Activated naive CD4-positive, alpha-beta T cell treated with anti-CD3 and anti-CD28 coated beads for 36 hours (primary cell): ENCODE data around the gene PCID2. TPM values are rescaled to one million over a fixed set of nuclear protein-coding genes. Genes with fewer than 3 reads are reported as not detected.

Experiments
- CTCF ChIA-PET: fragments of 350-600 bp; sonication (Branson Sonifier 250); formaldehyde crosslinking; loops from one replicate; lab custom pipeline; 2021; ENCODE audit warnings: antibody characterized with exemption; lab: Charles Lee
- DNase-seq: peaks from one replicate; pipeline ENCODE4 v3.0.0-alpha.2; 2020
- H3K27ac Mint-ChIP-seq: one replicate; pipeline ENCODE4 v1.8.0; 2021; ENCODE audit warnings: mild to moderate bottlenecking, mixed read lengths
- H3K27me3 Mint-ChIP-seq: one replicate; pipeline ENCODE4 v1.8.0; 2021; ENCODE audit warnings: low read depth, mixed read lengths
- H3K36me3 Mint-ChIP-seq: one replicate; pipeline ENCODE4 v1.8.0; 2021; ENCODE audit warnings: low read depth, mixed read lengths
- H3K4me1 Mint-ChIP-seq: one replicate; pipeline ENCODE4 v1.8.0; 2021; ENCODE audit warnings: low read depth, mixed read lengths
- H3K4me3 Mint-ChIP-seq: one replicate; pipeline ENCODE4 v1.8.0; 2021; ENCODE audit warnings: mild to moderate bottlenecking, moderate library complexity, mixed read lengths
- H3K9me3 Mint-ChIP-seq: one replicate; pipeline ENCODE4 v1.8.0; 2021; ENCODE audit warnings: mixed read lengths
- intact Hi-C: fragments of 100-400 bp; cut with micrococcal nuclease; formaldehyde crosslinking; loops from one replicate; pipeline ENCODE4 v1.15.1; 2023
- total RNA-seq, 2 experiments: library from RNA; stranded (reverse); gene quantifications; one replicate each; pipeline ENCODE4 v1.2.3, GENCODE V29; 2021

PCID2 gene
- total RNA-seq, 2 experiments from 2014 or later: 63.5 to 67.1 TPM

- intact Hi-C loops: no loop called here
- CTCF ChIA-PET: no interaction called here
- no peak for DNase-seq
- Mint-ChIP-seq H3K27me3 (no peaks in the 10 kb centered on the region), H3K4me3 (no peak overlapping the region), H3K9me3 (no peaks in the 10 kb centered on the region), H3K36me3 (peaks cover 30% of the 10 kb centered on the region), H3K27ac (peak overlapping the region; percentile 16), H3K4me1 (no peaks in the 10 kb centered on the region)
These were observed 23.1 kb upstream of the PCID2 start for GRCh38 chr13:113231306-113232207.

GRCh38 chr13:113229791-113230190 is 21.3 kb upstream of the PCID2 start:
- no peak overlapping the region for H3K27ac Mint-ChIP-seq
- H3K4me1 Mint-ChIP-seq: no peaks in the 10 kb centered on the region
- CTCF ChIA-PET: no interaction called here
- intact Hi-C loops: no loop called here
- H3K4me3 Mint-ChIP-seq: no peak overlapping the region
- H3K27me3 Mint-ChIP-seq: no peaks in the 10 kb centered on the region
- no peaks in the 10 kb centered on the region for H3K9me3 Mint-ChIP-seq
- DNase-seq: no peak
- H3K36me3 Mint-ChIP-seq: peaks cover 28% of the 10 kb centered on the region

GRCh38 chr13:113229161-113229560 is 20.7 kb upstream of the PCID2 start:
- no peak for DNase-seq
- no peak overlapping the region for H3K27ac Mint-ChIP-seq
- intact Hi-C loops: no loop called here
- H3K4me3 Mint-ChIP-seq: no peak overlapping the region
- H3K4me1 Mint-ChIP-seq: no peaks in the 10 kb centered on the region
- no peaks in the 10 kb centered on the region for H3K27me3 Mint-ChIP-seq
- H3K36me3 Mint-ChIP-seq: peaks cover 26% of the 10 kb centered on the region
- no peaks in the 10 kb centered on the region for H3K9me3 Mint-ChIP-seq
- CTCF ChIA-PET: no interaction called here

- DNase-seq: no peak
- H3K36me3 Mint-ChIP-seq: peaks cover 31% of the 10 kb centered on the region
- intact Hi-C loops: no loop called here
- no peaks in the 10 kb centered on the region for H3K4me1 Mint-ChIP-seq
- no peak overlapping the region for H3K4me3 Mint-ChIP-seq
- CTCF ChIA-PET: interaction anchor here (0.6 kb wide), 1 partner anchor 155 kb away, joined by 4 read pairs; no protein-coding TSS in a partner anchor
- H3K27me3 Mint-ChIP-seq: no peaks in the 10 kb centered on the region
- no peak overlapping the region for H3K27ac Mint-ChIP-seq
- H3K9me3 Mint-ChIP-seq: no peaks in the 10 kb centered on the region
These were observed 18.5 kb upstream of the PCID2 start for GRCh38 chr13:113226873-113227450.

DNA sequence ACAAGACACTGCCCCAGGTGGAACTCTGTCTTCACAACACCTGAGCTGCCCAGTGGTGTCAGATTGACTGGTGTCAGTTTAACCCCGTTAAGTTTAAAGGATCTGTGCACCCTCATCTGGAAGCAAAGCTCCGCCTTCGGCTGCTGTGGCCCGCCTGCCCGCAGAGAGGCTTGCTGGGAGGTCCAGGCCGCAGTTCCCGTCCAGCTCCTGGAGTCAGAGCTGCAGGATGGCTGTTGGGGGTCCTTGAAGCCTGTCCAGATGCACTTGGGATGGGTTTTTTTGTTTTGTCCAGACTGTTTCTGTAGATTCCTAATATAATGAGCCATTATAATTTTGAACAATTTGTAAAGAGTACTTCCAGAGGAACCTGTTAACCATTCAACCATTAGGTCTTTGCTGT is 17.0 kb upstream of the PCID2 start:
- no peak for DNase-seq
- Mint-ChIP-seq H3K9me3 (no peaks in the 10 kb centered on the region), H3K4me3 (no peak overlapping the region), H3K27ac (no peak overlapping the region), H3K4me1 (no peaks in the 10 kb centered on the region), H3K27me3 (no peaks in the 10 kb centered on the region), H3K36me3 (peaks cover 31% of the 10 kb centered on the region)
- intact Hi-C loops: no loop called here
- CTCF ChIA-PET: no interaction called here

DNA sequence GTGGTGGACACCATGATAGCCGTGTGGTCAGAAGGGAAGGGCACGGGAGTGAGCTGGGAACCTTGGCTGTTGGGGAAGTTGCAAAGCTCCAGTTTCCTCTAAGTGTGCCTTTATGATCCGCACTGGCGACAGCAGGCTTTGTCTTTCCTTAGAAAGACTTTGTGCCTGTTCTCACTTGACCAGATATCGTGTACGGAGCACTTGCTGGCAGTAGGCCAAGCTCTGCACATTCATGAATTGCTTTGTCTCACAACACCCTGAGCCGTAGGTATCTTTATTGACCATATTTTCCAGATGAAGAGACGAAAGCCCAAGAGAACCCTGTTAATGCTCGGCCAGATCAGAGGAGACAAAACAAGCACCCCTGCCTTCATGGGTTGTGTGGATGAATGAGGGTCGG is 16.0 kb upstream of the PCID2 start:
- Mint-ChIP-seq H3K27me3 (no peaks in the 10 kb centered on the region), H3K4me1 (peaks cover 2% of the 10 kb centered on the region), H3K36me3 (peaks cover 33% of the 10 kb centered on the region), H3K9me3 (no peaks in the 10 kb centered on the region), H3K27ac (no peak overlapping the region), H3K4me3 (no peak overlapping the region)
- intact Hi-C loops: no loop called here
- CTCF ChIA-PET: no interaction called here
- DNase-seq: no peak

DNA sequence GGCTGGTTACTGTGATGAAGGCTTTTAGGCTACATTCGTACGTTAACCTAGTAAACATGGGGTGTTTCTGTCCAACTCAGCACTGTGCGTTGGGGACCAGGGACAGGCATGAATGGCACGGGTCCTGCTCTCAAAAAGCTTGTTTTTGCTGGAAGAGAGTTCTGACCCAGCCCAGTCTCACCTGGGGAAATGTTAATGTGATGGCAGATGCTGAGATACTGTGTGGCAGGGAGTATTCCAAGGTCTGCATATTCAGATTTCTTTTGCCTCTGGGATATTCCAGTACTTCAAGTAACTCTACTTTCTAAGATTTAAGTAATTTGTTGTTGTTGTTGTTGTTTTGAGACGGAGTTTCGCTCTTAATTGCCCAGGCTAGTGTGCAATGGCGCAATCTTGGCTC is 14.6 kb upstream of the PCID2 start:
- Mint-ChIP-seq H3K4me3 (no peak overlapping the region), H3K27ac (no peak overlapping the region), H3K4me1 (peaks cover 3% of the 10 kb centered on the region), H3K36me3 (peaks cover 23% of the 10 kb centered on the region), H3K27me3 (no peaks in the 10 kb centered on the region), H3K9me3 (no peaks in the 10 kb centered on the region)
- DNase-seq: no peak
- intact Hi-C loops: no loop called here
- CTCF ChIA-PET: no interaction called here

DNA sequence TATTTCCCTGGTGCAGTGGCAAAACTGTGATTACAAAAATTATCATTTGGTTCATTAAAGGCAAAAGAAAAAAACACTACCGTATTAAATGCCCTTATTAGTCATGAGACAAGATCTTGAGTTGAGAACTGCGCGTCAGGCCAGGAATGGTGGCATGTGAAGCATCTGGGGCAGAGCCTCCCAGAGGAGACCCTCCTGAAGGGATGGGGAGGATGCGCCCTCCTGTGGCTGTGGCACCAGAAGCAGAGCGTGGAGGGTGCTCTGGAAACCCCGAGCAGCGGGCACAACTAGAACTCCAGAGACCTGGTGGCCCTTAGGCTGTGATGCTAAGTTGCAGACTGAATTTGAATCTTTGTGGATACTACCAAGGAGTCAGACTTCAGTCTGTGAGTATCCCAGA is 12.4 kb upstream of the PCID2 start:
- H3K27ac Mint-ChIP-seq: no peak overlapping the region
- peak; percentile 38 for DNase-seq
- no peak overlapping the region for H3K4me3 Mint-ChIP-seq
- peaks cover 5% of the 10 kb centered on the region for H3K4me1 Mint-ChIP-seq
- CTCF ChIA-PET: interaction anchor here (0.6 kb wide), 1 partner anchor 51 kb away, joined by 4 read pairs; no protein-coding TSS in a partner anchor
- H3K36me3 Mint-ChIP-seq: peaks cover 15% of the 10 kb centered on the region
- H3K27me3 Mint-ChIP-seq: no peaks in the 10 kb centered on the region
- intact Hi-C loops: no loop called here
- H3K9me3 Mint-ChIP-seq: no peaks in the 10 kb centered on the region

DNA sequence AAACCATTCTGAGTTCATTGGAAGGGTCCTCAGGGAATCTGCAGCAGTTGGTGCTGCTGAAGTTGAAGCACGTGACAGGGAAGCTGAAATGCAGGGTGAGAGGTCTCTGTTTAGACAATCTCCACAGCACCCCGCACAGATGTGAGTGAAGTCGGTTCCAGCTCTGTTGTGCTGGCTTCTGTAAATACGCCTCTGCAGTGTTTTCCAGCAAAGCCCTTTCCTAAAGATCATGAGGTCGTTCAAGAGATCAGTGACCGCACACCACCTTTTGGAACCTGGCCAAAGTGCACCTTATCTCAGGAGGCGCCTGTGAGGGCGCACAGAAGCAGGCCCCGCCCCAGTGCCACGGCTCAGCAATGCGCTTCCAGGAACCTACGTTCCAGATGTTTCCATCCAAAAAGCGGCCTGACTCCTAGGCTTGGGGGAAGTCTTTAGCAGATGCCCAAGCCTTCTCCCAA is 11.7 kb upstream of the PCID2 start:
- no peaks in the 10 kb centered on the region for H3K27me3 Mint-ChIP-seq
- H3K4me3 Mint-ChIP-seq: no peak overlapping the region
- peak overlapping the region; percentile 5 for H3K27ac Mint-ChIP-seq
- peaks cover 5% of the 10 kb centered on the region for H3K4me1 Mint-ChIP-seq
- CTCF ChIA-PET: no interaction called here
- H3K9me3 Mint-ChIP-seq: no peaks in the 10 kb centered on the region
- DNase-seq: no peak
- H3K36me3 Mint-ChIP-seq: peaks cover 14% of the 10 kb centered on the region
- intact Hi-C loops: no loop called here

- Mint-ChIP-seq H3K9me3 (no peaks in the 10 kb centered on the region), H3K4me3 (no peak overlapping the region), H3K4me1 (peaks cover 5% of the 10 kb centered on the region), H3K36me3 (peaks cover 14% of the 10 kb centered on the region), H3K27me3 (no peaks in the 10 kb centered on the region), H3K27ac (no peak overlapping the region)
- CTCF ChIA-PET: no interaction called here
- intact Hi-C loops: no loop called here
- no peak for DNase-seq
These were observed 10.9 kb upstream of the PCID2 start for GRCh38 chr13:113219256-113219940.

GRCh38 chr13:113218586-113218985 is 10.1 kb upstream of the PCID2 start:
- H3K36me3 Mint-ChIP-seq: peaks cover 13% of the 10 kb centered on the region
- intact Hi-C loops: no loop called here
- no peak overlapping the region for H3K4me3 Mint-ChIP-seq
- H3K27me3 Mint-ChIP-seq: no peaks in the 10 kb centered on the region
- CTCF ChIA-PET: no interaction called here
- peaks cover 5% of the 10 kb centered on the region for H3K4me1 Mint-ChIP-seq
- no peak overlapping the region for H3K27ac Mint-ChIP-seq
- no peaks in the 10 kb centered on the region for H3K9me3 Mint-ChIP-seq
- no peak for DNase-seq

DNA sequence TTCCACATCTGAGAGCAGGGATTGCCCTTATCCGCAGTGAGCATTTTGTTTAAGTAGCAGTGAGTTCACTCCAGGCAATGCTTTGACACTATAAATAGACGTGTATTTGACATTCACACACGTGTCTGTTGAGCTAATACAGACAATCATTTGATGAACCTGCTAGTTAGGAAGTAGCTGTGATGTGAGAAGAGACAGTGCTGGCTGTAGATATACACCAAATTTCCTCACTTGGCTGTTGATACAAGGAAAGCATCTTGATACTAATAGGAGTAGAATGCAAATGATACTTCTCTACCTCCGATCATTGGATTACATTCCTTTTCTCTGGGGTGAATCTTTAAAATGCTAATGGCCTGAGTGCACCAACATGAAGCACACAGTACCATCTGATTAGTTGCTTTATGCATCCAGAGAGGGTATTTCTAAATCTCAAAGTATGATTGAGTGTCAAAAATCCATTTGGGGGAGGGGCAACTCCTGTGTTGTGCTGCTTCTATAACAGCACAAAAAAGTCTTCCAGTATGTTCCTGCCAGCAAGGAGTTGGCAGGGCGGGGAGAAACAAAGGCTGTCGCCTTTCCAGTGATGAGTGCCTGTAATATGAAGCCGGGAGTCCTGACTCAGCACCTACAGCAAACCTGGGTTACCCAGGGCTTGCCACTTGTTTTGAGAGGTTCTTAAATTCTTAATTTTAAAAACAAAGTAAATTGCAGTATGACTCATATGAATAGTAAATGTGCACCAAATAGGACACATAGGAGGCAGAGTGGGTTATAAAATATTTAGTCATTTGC is 8.0 kb upstream of the PCID2 start:
- Mint-ChIP-seq H3K4me1 (peaks cover 16% of the 10 kb centered on the region), H3K9me3 (no peaks in the 10 kb centered on the region), H3K36me3 (peaks cover 10% of the 10 kb centered on the region), H3K27ac (no peak overlapping the region), H3K27me3 (no peaks in the 10 kb centered on the region), H3K4me3 (no peak overlapping the region)
- DNase-seq: peak; percentile 27
- CTCF ChIA-PET: no interaction called here
- intact Hi-C loops: no loop called here
